GM12864 (cell line): Measurements from ENCODE around the gene PIK3C3.

ENCODE experiments used
- DNase-seq: peaks from one replicate; pipeline ENCODE4 v3.0.0-alpha.2; 2011; ENCODE audit warnings: low read depth
- H3K4me3 ChIP-seq: 2 replicates; pipeline ENCODE4 v1.5.1; 2011; ENCODE audit warnings: mild to moderate bottlenecking, low read depth, low read length, control low read depth
- CTCF ChIP-seq: IDR thresholded peaks from 2 replicates; pipeline ENCODE4 v1.5.1; 2011; ENCODE audit warnings: low read depth, mild to moderate bottlenecking, moderate library complexity, low read length, control low read depth, inconsistent platforms; ENCODE audit errors: missing control alignments

The PIK3C3 gene

GRCh38 chr18:42067518-42067917 is 112.5 kb downstream of the PIK3C3 start:
- DNase-seq = no peak
- no peak overlapping the region for H3K4me3 ChIP-seq
- TF ChIP-seq CTCF = no peak

- no peak overlapping the region for H3K4me3 ChIP-seq
- TF ChIP-seq CTCF = no peak
- no peak for DNase-seq
Measured at GRCh38 chr18:42068030-42068429, 113.0 kb downstream of the PIK3C3 start.

- no peak overlapping the region for H3K4me3 ChIP-seq
- DNase-seq = no peak
- TF ChIP-seq CTCF = no peak
Measured at GRCh38 chr18:42069036-42069435, 114.0 kb downstream of the PIK3C3 start.

DNA sequence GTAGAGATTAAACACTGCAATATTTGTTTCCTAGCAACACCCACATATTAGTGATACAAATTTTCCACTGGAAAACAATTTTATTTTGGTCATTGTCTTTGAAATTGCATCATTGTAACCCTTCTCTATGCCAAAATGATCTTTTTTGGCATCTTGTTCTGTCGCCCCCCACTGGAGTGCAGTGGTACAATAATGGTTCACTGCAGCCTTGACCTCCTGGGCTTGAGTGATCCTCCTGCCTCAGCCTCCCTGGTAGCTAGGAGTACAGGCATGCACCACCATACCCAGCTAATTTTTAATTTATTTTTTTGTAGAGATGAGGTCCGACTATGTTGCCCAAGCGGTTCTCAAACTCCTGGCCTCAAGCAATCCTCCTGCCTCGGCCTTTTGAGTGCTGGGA is 117.4 kb downstream of the PIK3C3 start:
- DNase-seq = no peak
- TF ChIP-seq CTCF = peak; percentile 17
- no peak overlapping the region for H3K4me3 ChIP-seq

GRCh38 chr18:42074704-42075103 is 119.7 kb downstream of the PIK3C3 start:
- no peak overlapping the region for H3K4me3 ChIP-seq
- DNase-seq = no peak
- no peak for TF ChIP-seq CTCF

DNA sequence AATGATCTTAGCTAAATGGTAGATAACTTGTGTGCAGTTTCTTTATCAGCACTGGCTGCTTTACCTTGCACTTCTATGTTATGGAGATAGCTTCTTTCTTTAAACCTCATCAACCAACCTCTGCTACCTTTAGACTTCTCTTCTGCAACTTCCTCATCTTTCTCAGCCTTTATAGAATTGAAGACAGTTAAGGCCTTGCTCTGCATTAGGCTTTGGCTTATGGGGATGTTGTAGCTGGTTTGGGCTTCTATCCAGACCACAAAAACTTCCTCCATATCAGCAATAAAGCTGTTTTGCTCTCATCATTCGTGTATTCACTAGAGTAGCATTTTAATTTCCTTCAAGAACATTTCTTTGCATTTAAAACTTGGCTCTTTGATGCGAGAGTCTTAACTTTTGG is 123.7 kb downstream of the PIK3C3 start:
- no peak for DNase-seq
- no peak overlapping the region for H3K4me3 ChIP-seq
- no peak for TF ChIP-seq CTCF

DNA sequence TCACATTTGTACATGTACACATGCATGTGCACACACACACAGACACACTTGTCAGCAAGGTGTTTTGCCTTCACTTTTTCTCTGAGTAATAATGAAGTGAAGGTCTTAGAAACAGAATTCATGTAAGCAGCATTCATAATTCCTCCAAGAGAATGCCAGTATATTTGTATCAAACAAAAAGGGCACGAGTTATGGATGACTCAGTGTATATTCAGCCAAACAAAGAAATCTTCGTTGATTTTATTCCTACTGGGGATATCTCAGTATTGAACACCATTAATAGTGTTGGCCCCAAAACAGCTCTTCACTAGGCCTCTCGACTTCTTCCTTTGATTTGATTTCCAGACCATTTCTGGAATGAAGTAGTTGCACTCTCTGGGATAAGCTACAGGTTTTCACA is 125.3 kb downstream of the PIK3C3 start:
- no peak for DNase-seq
- no peak for TF ChIP-seq CTCF
- H3K4me3 ChIP-seq = no peak overlapping the region
